CD14-positive monocyte (primary cell): ENCODE results near the gene ZNF274. TPM values are rescaled to one million over a fixed set of nuclear protein-coding genes. Genes with fewer than 3 reads are reported as not detected.

Source experiments
- DNase-seq, 3 donors: peaks; one replicate each; pipeline ENCODE4 v3.0.0-alpha.2; 2011 to 2022
- H2AFZ ChIP-seq: 2 replicates; pipeline ENCODE4 v1.6.0; 2012; ENCODE audit warnings: mild to moderate bottlenecking, low read depth, low read length, inconsistent platforms; ENCODE audit not compliant: insufficient read depth, poor library complexity, severe bottlenecking
- H3K27ac ChIP-seq, 2 donors: 1 replicate in 1 of 2; 2 replicates in 1 of 2; pipeline ENCODE4 v1.5.1; 2012 to 2013; ENCODE audit warnings: low read length in 2 of 2, control low read depth in 1 of 2, inconsistent platforms in 1 of 2, low read depth in 1 of 2, mild to moderate bottlenecking in 1 of 2
- H3K27me3 ChIP-seq, 2 donors: one replicate each; pipeline versions ENCODE4 v1.6.0 to v1.6.1; 2011 to 2013; ENCODE audit warnings: low read length in 2 of 2; ENCODE audit not compliant: control insufficient read depth in 2 of 2, insufficient read depth in 2 of 2
- H3K36me3 ChIP-seq, 2 donors: replicated peaks in 1 of 2; 1 replicate in 1 of 2; 2 replicates in 1 of 2; pipeline versions ENCODE4 v1.5.1 to v1.6.1; 2012 to 2013; ENCODE audit warnings: low read length in 2 of 2, control low read depth in 1 of 2, inconsistent platforms in 1 of 2, mild to moderate bottlenecking in 1 of 2; ENCODE audit not compliant: insufficient read depth in 2 of 2, control insufficient read depth in 1 of 2
- H3K4me1 ChIP-seq, 2 donors: 1 replicate in 1 of 2; 2 replicates in 1 of 2; pipeline versions ENCODE4 v1.5.1 to v1.6.1; 2012 to 2013; ENCODE audit warnings: low read length in 2 of 2, control low read depth in 1 of 2, inconsistent platforms in 1 of 2, mild to moderate bottlenecking in 1 of 2, moderate library complexity in 1 of 2; ENCODE audit not compliant: insufficient read depth in 2 of 2, control insufficient read depth in 1 of 2
- H3K4me2 ChIP-seq: replicated peaks from 2 replicates; pipeline ENCODE3; 2012; ENCODE audit warnings: low read length, moderate library complexity, mild to moderate bottlenecking; ENCODE audit not compliant: poor library complexity, severe bottlenecking; ENCODE audit errors: extremely low read depth
- H3K4me3 ChIP-seq, 3 experiments: fragments of 200-600 bp in 1 of 3; sonication (generic) in 1 of 3; replicated peaks in 1 of 3; 1 replicate in 2 of 3; 2 replicates in 1 of 3; pipeline ENCODE4 v1.5.1; 2011 to 2013; ENCODE audit warnings: low read length in 3 of 3, mild to moderate bottlenecking in 3 of 3, control low read depth in 2 of 3, low read depth in 2 of 3, inconsistent platforms in 1 of 3, moderate library complexity in 1 of 3
- H3K79me2 ChIP-seq: 2 replicates; pipeline ENCODE4 v1.6.0; 2012; ENCODE audit warnings: mild to moderate bottlenecking, control low read depth, inconsistent platforms, low read length, moderate library complexity; ENCODE audit not compliant: insufficient read depth
- H3K9ac ChIP-seq: 2 replicates; pipeline ENCODE4 v1.6.0; 2017; ENCODE audit warnings: low read length, mild to moderate bottlenecking; ENCODE audit not compliant: insufficient read depth, poor library complexity, severe bottlenecking
- H3K9me3 ChIP-seq, 2 donors: replicated peaks in 1 of 2; 1 replicate in 1 of 2; 2 replicates in 1 of 2; pipeline versions ENCODE4 v1.5.1 to v1.6.1; 2012 to 2013; ENCODE audit warnings: low read length in 2 of 2, control low read depth in 1 of 2; ENCODE audit not compliant: control insufficient read depth in 1 of 2, insufficient read depth in 1 of 2
- H4K20me1 ChIP-seq: 2 replicates; pipeline ENCODE4 v1.6.0; 2012; ENCODE audit warnings: mild to moderate bottlenecking, low read length, control low read depth, moderate library complexity; ENCODE audit not compliant: insufficient read depth
- H3K27ac Mint-ChIP-seq, 7 donors: one replicate each; pipeline ENCODE4 v1.8.0; 2020; ENCODE audit warnings: mild to moderate bottlenecking in 7 of 7, mixed read lengths in 7 of 7, moderate library complexity in 6 of 7, inconsistent platforms in 2 of 7
- H3K27me3 Mint-ChIP-seq, 3 donors: one replicate each; pipeline ENCODE4 v1.8.0; 2021 to 2022; ENCODE audit warnings: low read depth in 3 of 3, mild to moderate bottlenecking in 3 of 3, mixed read lengths in 3 of 3, moderate library complexity in 3 of 3, inconsistent platforms in 1 of 3
- H3K36me3 Mint-ChIP-seq, 2 donors: one replicate each; pipeline ENCODE4 v1.8.0; 2020; ENCODE audit warnings: mixed read lengths in 2 of 2, inconsistent platforms in 1 of 2, mild to moderate bottlenecking in 1 of 2
- H3K4me1 Mint-ChIP-seq: one replicate; pipeline ENCODE4 v1.8.0; 2020; ENCODE audit warnings: mild to moderate bottlenecking, mixed read lengths
- H3K4me3 Mint-ChIP-seq, 2 donors: one replicate each; pipeline ENCODE4 v1.8.0; 2020; ENCODE audit warnings: mild to moderate bottlenecking in 2 of 2, mixed read lengths in 2 of 2, moderate library complexity in 1 of 2
- H3K9me3 Mint-ChIP-seq, 7 donors: one replicate each; pipeline ENCODE4 v1.8.0; 2020 to 2022; ENCODE audit warnings: mixed read lengths in 7 of 7, mild to moderate bottlenecking in 6 of 7, moderate library complexity in 6 of 7, inconsistent platforms in 2 of 7
- CTCF ChIP-seq: fragments of 200-600 bp; IDR thresholded peaks from one replicate; pipeline ENCODE4 v1.8.0; 2022; ENCODE audit warnings: antibody characterized with exemption, mild to moderate bottlenecking
- WGBS: methylation state at CpG from one replicate; pipeline ENCODE4 v1.1.5; 2013; ENCODE audit warnings: missing lambda C conversion rate; ENCODE audit not compliant: insufficient coverage; 5-methylcytosine and 5-hydroxymethylcytosine counted together
- intact Hi-C, 2 donors: fragments of 100-400 bp; cut with micrococcal nuclease; formaldehyde crosslinking; loops; one replicate each; pipeline versions ENCODE4 v1.15.0 to v1.15.1; 2023
- polyA minus RNA-seq: library from RNA; depleted of rRNA, polyadenylated mRNA; stranded (reverse); fragments of >200 nt; gene quantifications from 2 replicates; pipeline ENCODE4 v1.2.3, GENCODE V29; 2012
- polyA plus RNA-seq, 3 donors: library from polyadenylated mRNA; depleted of rRNA in 1 of 3; unstranded in 2 of 3; stranded (reverse) in 1 of 3; fragments of 300-500 nt in 2 of 3; fragments of >200 nt in 1 of 3; fragmentation: Illumina TruSeq in 2 of 3; gene quantifications; 1 replicate in 2 of 3; 2 replicates in 1 of 3; pipeline ENCODE4 v1.2.3, GENCODE V29; 2012 to 2021
- total RNA-seq, 12 experiments: library from RNA in 1 of 12; stranded (reverse) in 1 of 12; fragments of 120-200 nt in 1 of 12; gene quantifications; one replicate each; pipeline ENCODE4 v1.2.4 and lab custom pipeline; 2013 to 2026; ENCODE audit warnings: mixed read lengths in 6 of 12, inconsistent platforms in 1 of 12

The ZNF274 gene
- total RNA-seq (2013), result 20.6 TPM
- 10 to 100 TPM in 1 of 3 donors, 1 to 10 TPM in 2; 5.8 to 10.1 (median 9.0) TPM for polyA plus RNA-seq
- polyA minus RNA-seq, result 12.1 and 15.4 TPM in 2 replicates
- 15.4 to 59.6 (median 28.7) reads per million in 11 experiments for total RNA-seq (lab: John Stamatoyannopoulos, UW)

GRCh38 chr19:58182989-58183816 lies at the start of gene ZNF274:
TSS of gene ZNF274 (plus strand) at chr19:58183061. CDS start at chr19:58183966, 905 bp downstream.
- Mint-ChIP-seq H3K27ac (peak within 1 kb of the TSS; percentile 98 to 100 (median 99)), H3K9me3 (peaks cover 46 to 99% (median 96%) of the 10 kb centered on the region in 7 donors), H3K4me3 (peak within 1 kb of the TSS; percentile 83 to 91), H3K27me3 (peaks cover 1 to 5% (median 1%) of the 10 kb centered on the region in 3 donors), H3K36me3 (peaks cover 31 to 52% of the 10 kb centered on the region in 2 donors), H3K4me1 (peaks cover 14% of the 10 kb centered on the region)
- Histone ChIP-seq H3K27me3 (no peaks in the 10 kb centered on the region), H4K20me1 (no peaks in the 10 kb centered on the region), H3K36me3 (peaks cover 15 to 43% of the 10 kb centered on the region in 2 donors), H3K27ac (peak within 1 kb of the TSS; percentile 97 to 99), H3K4me2 (peak within 1 kb of the TSS; percentile 73), H3K9me3 (peaks cover 87% of the 10 kb centered on the region in 2 donors), H3K79me2 (peaks cover 12% of the 10 kb centered on the region), H3K4me3 (peak within 1 kb of the TSS; percentile 60 to 84 (median 67)), H2AFZ (peak within 1 kb of the TSS; percentile 79), H3K9ac (peak within 1 kb of the TSS; percentile 94), H3K4me1 (peaks cover 13 to 14% of the 10 kb centered on the region in 2 donors)
- under 1% methylated on average over 80 of the region's 80 CpGs for WGBS
- TF ChIP-seq CTCF, result no peak
- intact Hi-C loops, result loop anchor here (2.0 to 10.0 kb wide), 9 partner anchors 94 to 1778 kb away; partner anchors contain the start of genes ZNF606 (in 2 of the 2), ERVK3-1 (in 1 of the 2), TRAPPC2B (in 1 of the 2) and ZNF547 (in 1 of the 2)
- peak; percentile 92 to 95 (median 95) for DNase-seq

GRCh38 chr19:58134244-58134643 lies 48.6 kb upstream of the ZNF274 start:
- Mint-ChIP-seq H3K9me3 (peaks cover 54 to 98% (median 96%) of the 10 kb centered on the region in 7 donors), H3K4me3 (no peak overlapping the region), H3K27me3 (no peaks in the 10 kb centered on the region), H3K27ac (no peak overlapping the region), H3K36me3 (peaks cover 66 to 91% of the 10 kb centered on the region in 2 donors), H3K4me1 (no peaks in the 10 kb centered on the region)
- Histone ChIP-seq H2AFZ (no peak overlapping the region), H3K36me3 (peaks cover under 1 to 91% of the 10 kb centered on the region in 2 donors), H3K27ac (no peak overlapping the region), H3K9me3 (peaks cover 93 to 100% of the 10 kb centered on the region in 2 donors), H3K4me1 (no peaks in the 10 kb centered on the region), H3K79me2 (no peaks in the 10 kb centered on the region), H3K9ac (no peak overlapping the region), H3K4me3 (peak overlapping the region in 1 of 3 experiments; percentile 20), H4K20me1 (no peaks in the 10 kb centered on the region), H3K4me2 (no peak overlapping the region), H3K27me3 (no peaks in the 10 kb centered on the region)
- no CpG with 5 or more reads among the region's 1 CpG for WGBS
- intact Hi-C loops, result no loop called here
- TF ChIP-seq CTCF, result no peak
- no peak for DNase-seq
